Endothelial cell of umbilical vein (primary cell): ENCODE measurements around the gene LRSAM1.

Experiments
- CTCF ChIP-seq, 2 donors: IDR thresholded peaks; 1 replicate in 1 of 2; 2 replicates in 1 of 2; pipeline ENCODE4 v1.5.1; 2011; ENCODE audit warnings: low read length in 2 of 2, mild to moderate bottlenecking in 2 of 2, moderate library complexity in 2 of 2, control low read depth in 1 of 2, inconsistent platforms in 1 of 2, low read depth in 1 of 2; ENCODE audit not compliant: insufficient read depth in 1 of 2; ENCODE audit errors: extremely low read depth in 1 of 2
- MYC ChIP-seq: IDR thresholded peaks from one replicate; pipeline ENCODE4 v1.6.1; 2011; ENCODE audit warnings: mild to moderate bottlenecking, low read depth, low read length
- POLR2AphosphoS5 ChIP-seq: IDR thresholded peaks from 2 replicates; pipeline ENCODE4 v1.6.1; 2012; ENCODE audit warnings: low read depth, mild to moderate bottlenecking, control low read depth, low read length, moderate library complexity; ENCODE audit not compliant: insufficient read depth

- TF ChIP-seq MYC: no peak
- no peak for TF ChIP-seq CTCF (IDR thresholded peaks at IDR 0.05; ENCODE audit: extremely low read depth in 1 of 2, insufficient read depth in 1 of 2, low read depth in 1 of 2, low read length in 2 of 2)
- TF ChIP-seq POLR2AphosphoS5: no peak
Observed at GRCh38 chr9:127446713-127447415, 4.4 kb upstream of the LRSAM1 start.
